HepG2 (cell line): Measurements from ENCODE around the gene LAMA5. TPM values are rescaled to one million over a fixed set of nuclear protein-coding genes. Genes with fewer than 3 reads are reported as not detected.

ENCODE experiments used
- BATF2 ChIP-seq: sonication (generic); formaldehyde crosslinking; IDR thresholded peaks from 2 replicates; pipeline ENCODE4 v1.8.0; 2022; ENCODE audit warnings: mild to moderate bottlenecking, missing genetic modification reagents, moderate library complexity
- DPF2 ChIP-seq: sonication (generic); formaldehyde crosslinking; IDR thresholded peaks from 2 replicates; pipeline ENCODE4 v1.4.0; 2020; ENCODE audit warnings: mild to moderate bottlenecking, low read depth, missing genetic modification reagents, borderline replicate concordance
- MAFF ChIP-seq: IDR thresholded peaks from 2 replicates; pipeline ENCODE4 v1.6.1; 2011; ENCODE audit warnings: low read depth, low read length, improper control_type of control experiment
- MTF2 ChIP-seq: sonication (generic); formaldehyde crosslinking; IDR thresholded peaks from 2 replicates; pipeline ENCODE4 v1.5.0; 2020; ENCODE audit warnings: missing genetic modification reagents, borderline replicate concordance
- NR3C1 ChIP-seq: sonication (generic); formaldehyde crosslinking; IDR thresholded peaks from 2 replicates; pipeline ENCODE4 v1.4.0; 2020; ENCODE audit warnings: missing genetic modification reagents
- RNF219 ChIP-seq: sonication (generic); formaldehyde crosslinking; IDR thresholded peaks from 2 replicates; pipeline ENCODE4 v1.5.0; 2020; ENCODE audit warnings: mild to moderate bottlenecking, missing genetic modification reagents
- SNAPC2 ChIP-seq: sonication (generic); formaldehyde crosslinking; IDR thresholded peaks from 2 replicates; pipeline ENCODE4 v1.8.1; 2022; ENCODE audit warnings: mild to moderate bottlenecking, missing genetic modification reagents
- SSRP1 ChIP-seq: IDR thresholded peaks from 2 replicates; pipeline ENCODE4 v1.6.1; 2016; ENCODE audit warnings: control low read depth
- STAT6 ChIP-seq: sonication (generic); formaldehyde crosslinking; IDR thresholded peaks from 2 replicates; pipeline ENCODE4 v1.4.0; 2020; ENCODE audit warnings: missing genetic modification reagents, mild to moderate bottlenecking, borderline replicate concordance
- XRCC5 ChIP-seq: fragments of 200-400 bp; formaldehyde crosslinking; optimal IDR thresholded peaks from 2 replicates; pipeline ENCODE3; 2017; ENCODE audit warnings: mild to moderate bottlenecking, low read length
- ZBTB8A ChIP-seq: sonication (generic); formaldehyde crosslinking; IDR thresholded peaks from 2 replicates; pipeline ENCODE4 v1.4.0; 2020; ENCODE audit warnings: mild to moderate bottlenecking, low read depth, missing genetic modification reagents, borderline replicate concordance
- ZFP36L2 ChIP-seq: sonication (generic); formaldehyde crosslinking; IDR thresholded peaks from 2 replicates; pipeline ENCODE4 v1.4.0; 2020; ENCODE audit warnings: missing genetic modification reagents
- ZHX1 ChIP-seq: sonication (generic); formaldehyde crosslinking; IDR thresholded peaks from 2 replicates; pipeline ENCODE4 v1.8.1; 2022; ENCODE audit warnings: low read depth, mild to moderate bottlenecking, missing genetic modification reagents
- ZNF225 ChIP-seq: sonication (generic); formaldehyde crosslinking; IDR thresholded peaks from 2 replicates; pipeline ENCODE4 v1.4.0; 2020; ENCODE audit warnings: mild to moderate bottlenecking, missing genetic modification reagents
- ZNF501 ChIP-seq: sonication (generic); formaldehyde crosslinking; IDR thresholded peaks from 2 replicates; pipeline ENCODE4 v1.5.1; 2020; ENCODE audit warnings: mild to moderate bottlenecking, moderate library complexity, missing genetic modification reagents
- ZNF761 ChIP-seq: sonication (generic); formaldehyde crosslinking; conservative IDR thresholded peaks from 2 replicates; pipeline ENCODE4 v1.4.0; 2020; ENCODE audit warnings: mild to moderate bottlenecking, missing genetic modification reagents
- ZNF800 ChIP-seq: sonication (generic); formaldehyde crosslinking; IDR thresholded peaks from 2 replicates; pipeline ENCODE4 v1.4.0; 2020; ENCODE audit warnings: missing genetic modification reagents
- polyA plus RNA-seq, 8 experiments: library from polyadenylated mRNA; depleted of rRNA in 3 of 8; stranded (reverse) in 7 of 8; unstranded in 1 of 8; fragments of >200 nt; fragmentation: Illumina TruSeq in 4 of 8; extraction: Trizol in 4 of 8; gene quantifications; 2 replicates each; pipeline versions ENCODE4 v1.2.1 to v1.2.3, GENCODE V29; 2011 to 2016; ENCODE audit warnings: low read depth in 4 of 8, missing spikeins in 1 of 8, mixed read lengths in 1 of 8; ENCODE audit not compliant: insufficient read depth in 1 of 8
- total RNA-seq, 5 experiments: library from RNA; depleted of rRNA; stranded (reverse); fragments of >200 nt; fragmentation: Illumina TruSeq; extraction: Trizol; gene quantifications; 2 replicates each; pipeline ENCODE4 v1.2.3, GENCODE V29; 2016; ENCODE audit warnings: low read depth in 1 of 5

The LAMA5 gene
- total and polyA plus RNA-seq, 2 of the 13 experiments (the other 11 are each of a cell fraction or from before 2014, with no cell fraction given) = 21.0 to 44.7 TPM

GRCh38 chr20:62364911-62365736, 2.0 kb downstream of the LAMA5 start (continued):
- no peak for TF ChIP-seq RNF219 (CRISPR knock-in tag)
- no peak for TF ChIP-seq MTF2 (CRISPR knock-in tag)
- no peak for TF ChIP-seq MAFF
- TF ChIP-seq ZNF761 = no peak
- no peak for TF ChIP-seq ZFP36L2
- peak; percentile 52; the same call in 1 of the 2 replicates for TF ChIP-seq BATF2 (CRISPR knock-in tag)
- TF ChIP-seq ZNF800 = no peak
- TF ChIP-seq ZHX1 (CRISPR knock-in tag) = no peak
- peak; percentile 12 for TF ChIP-seq XRCC5
- no peak for TF ChIP-seq STAT6
- TF ChIP-seq ZNF501 (CRISPR knock-in tag) = no peak
- no peak for TF ChIP-seq DPF2
- TF ChIP-seq NR3C1 (CRISPR knock-in tag) = peak; percentile 65; the same call in 1 of the 2 replicates
- peak; percentile 54; the same call in 1 of the 2 replicates for TF ChIP-seq ZNF225 (CRISPR knock-in tag)
- TF ChIP-seq ZBTB8A (CRISPR knock-in tag) = no peak
- TF ChIP-seq SSRP1 (CRISPR knock-in tag) = no peak
- no peak for TF ChIP-seq SNAPC2
